Umbilical cord (tissue), 2 donors: ENCODE data around the gene SPAAR. TPM values are rescaled to one million over a fixed set of nuclear protein-coding genes. Genes with fewer than 3 reads are reported as not detected.
"Not testable (repeated sequence)": the region's sequence is repeated elsewhere in the genome, so short reads cannot be mapped to it uniquely, and the experiment has no call there.

Experiments used
- DNase-seq: peaks from one replicate; pipeline ENCODE4 v3.0.0-alpha.2; 2015; ENCODE audit warnings: low spot score
- total RNA-seq: library from RNA; depleted of rRNA; stranded (reverse); fragments of >200 nt; gene quantifications from one replicate; pipeline ENCODE4 v1.2.3, GENCODE V29; 2014; ENCODE audit warnings: low replicate concordance; ENCODE audit not compliant: insufficient read depth

SPAAR gene
- total RNA-seq, 1 donor from 2014 or later = 1.4 TPM

- no peak for DNase-seq
These were observed 5.0 kb upstream of the SPAAR start for GRCh38 chr9:35904338-35904737.

- peak; percentile 59 for DNase-seq
These were observed 4.1 kb upstream of the SPAAR start for GRCh38 chr9:35905051-35905781.

- peak; percentile 98 for DNase-seq
These were observed 3.2 kb upstream of the SPAAR start, which contains the start of gene HRCT1 for GRCh38 chr9:35905912-35906679. HRCT1 (plus strand) TSS chr9:35906202; CDS start chr9:35906288, 86 bp downstream.

GRCh38 chr9:35906923-35907699, 2.2 kb upstream of the SPAAR start:
- peak; percentile 93 for DNase-seq

- peak; percentile 92 for DNase-seq
These were observed 1.4 kb upstream of the SPAAR start for GRCh38 chr9:35907711-35908503.

GRCh38 chr9:35908504-35909125, 675 bp upstream of the SPAAR start:
- no peak for DNase-seq

- DNase-seq = no peak
These were observed 660 bp downstream of the SPAAR start for GRCh38 chr9:35909687-35910612.

GRCh38 chr9:35910613-35911359, 1.5 kb downstream of the SPAAR start:
- peak; percentile 15 for DNase-seq

GRCh38 chr9:35911690-35912089, 2.4 kb downstream of the SPAAR start:
- DNase-seq = no peak

- no peak for DNase-seq
These were observed 3.6 kb downstream of the SPAAR start for GRCh38 chr9:35912791-35913400.

- DNase-seq = not testable (repeated sequence)
These were observed 4.1 kb downstream of the SPAAR start for GRCh38 chr9:35913429-35913828.

GRCh38 chr9:35914301-35914807, 5.1 kb downstream of the SPAAR start:
- DNase-seq = peak; percentile 63

GRCh38 chr9:35915681-35916294, 6.5 kb downstream of the SPAAR start:
- no peak for DNase-seq

- DNase-seq = no peak
These were observed 8.0 kb downstream of the SPAAR start for GRCh38 chr9:35917261-35917660.

GRCh38 chr9:35918780-35919179, 9.5 kb downstream of the SPAAR start:
- no peak for DNase-seq

GRCh38 chr9:35919212-35920008, 10.1 kb downstream of the SPAAR start:
- no peak for DNase-seq

GRCh38 chr9:35920051-35920620, 10.8 kb downstream of the SPAAR start:
- no peak for DNase-seq
